NCI-H345 (cell line): ENCODE measurements around the gene SHROOM1.
A peak's percentile ranks its signal among the peaks of the same experiment; 100 is the strongest.

Source experiments
- DNase-seq: peaks from one replicate; lab custom pipeline; 2025; lab: John Stamatoyannopoulos, UW

Gene SHROOM1

GRCh38 chr5:132850066-132850465 is 19.6 kb upstream of the SHROOM1 start:
- no peak for DNase-seq

GRCh38 chr5:132849347-132849746 is 18.9 kb upstream of the SHROOM1 start:
- no peak for DNase-seq

DNA sequence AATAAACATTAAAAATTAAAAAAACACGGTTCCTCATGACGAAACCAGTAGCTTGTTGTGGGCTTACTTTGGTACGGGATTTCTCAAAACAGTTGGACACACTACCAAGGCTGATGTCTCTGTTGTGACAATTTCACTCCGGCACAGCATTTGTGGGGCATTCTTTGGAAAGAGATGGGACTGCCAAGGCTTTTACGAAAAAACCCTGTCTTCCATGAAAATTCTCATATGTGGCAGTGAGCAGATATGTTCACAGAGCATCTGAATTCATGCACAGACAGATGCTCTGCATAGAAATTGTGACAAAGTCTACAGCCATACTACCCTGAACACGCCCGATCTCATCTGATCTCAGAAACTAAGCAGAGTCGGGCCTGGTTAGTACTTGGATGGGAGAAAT is 17.8 kb upstream of the SHROOM1 start:
- DNase-seq = no peak

GRCh38 chr5:132841305-132841704 is 10.9 kb upstream of the SHROOM1 start:
- DNase-seq = no peak

GRCh38 chr5:132840896-132841295 is 10.4 kb upstream of the SHROOM1 start:
- DNase-seq = no peak

DNA sequence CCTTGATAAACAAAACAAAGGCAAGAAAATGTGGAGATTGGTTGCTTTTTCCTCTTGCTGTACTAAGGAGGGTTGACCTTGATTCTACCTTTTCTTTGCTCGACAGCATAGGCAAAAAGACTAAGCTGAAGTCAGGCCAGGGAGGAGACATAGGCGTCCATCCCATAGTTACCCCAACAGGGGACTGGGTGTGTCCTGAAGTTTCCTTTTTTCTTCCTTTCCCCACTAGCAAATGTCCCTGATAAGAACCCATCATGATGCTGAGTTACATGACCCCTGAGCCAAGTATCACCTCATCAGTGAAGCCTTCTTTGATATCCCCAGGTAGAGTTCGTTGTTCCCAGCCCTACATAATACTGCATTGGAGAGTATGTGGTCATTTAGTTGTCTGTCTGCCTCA is 9.9 kb upstream of the SHROOM1 start:
- DNase-seq = no peak

- DNase-seq = no peak
Observed at GRCh38 chr5:132839426-132840301, 9.2 kb upstream of the SHROOM1 start.

DNA sequence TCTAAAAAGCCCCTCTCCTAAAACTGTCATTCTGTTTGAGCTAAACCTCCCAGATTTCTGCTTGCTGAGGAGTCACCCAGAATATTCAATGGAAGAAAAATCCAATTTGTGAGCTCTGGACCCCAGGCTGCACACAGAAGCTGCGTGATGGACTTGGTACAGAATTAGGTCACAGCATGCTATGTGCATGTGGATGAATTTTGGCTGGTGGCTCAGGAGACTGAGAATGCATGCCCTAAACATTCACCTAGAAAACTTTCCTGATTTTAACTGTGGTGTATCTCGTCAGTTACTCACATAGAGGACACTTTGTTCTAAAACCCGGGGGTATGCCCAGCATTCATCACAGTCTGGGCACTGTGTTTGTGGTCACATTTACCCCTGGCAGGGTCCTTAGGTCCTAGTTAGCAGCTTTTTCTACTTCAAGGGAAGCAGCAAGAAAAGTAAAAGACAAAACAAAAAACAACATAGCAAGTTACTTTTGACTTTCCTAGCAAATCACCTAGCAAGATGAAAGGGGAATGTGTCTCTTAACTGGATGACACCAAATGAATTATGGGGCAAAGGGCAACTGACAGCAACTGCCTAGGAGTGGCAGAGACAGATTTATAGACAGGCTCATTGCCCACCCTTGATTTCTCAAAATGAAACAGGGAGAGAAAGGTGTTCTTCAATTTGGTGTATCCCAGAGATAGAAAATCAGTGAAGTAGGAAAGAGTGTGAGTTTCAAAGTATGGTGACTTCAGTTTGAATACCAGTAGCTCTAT is 8.3 kb upstream of the SHROOM1 start:
- DNase-seq = no peak

DNA sequence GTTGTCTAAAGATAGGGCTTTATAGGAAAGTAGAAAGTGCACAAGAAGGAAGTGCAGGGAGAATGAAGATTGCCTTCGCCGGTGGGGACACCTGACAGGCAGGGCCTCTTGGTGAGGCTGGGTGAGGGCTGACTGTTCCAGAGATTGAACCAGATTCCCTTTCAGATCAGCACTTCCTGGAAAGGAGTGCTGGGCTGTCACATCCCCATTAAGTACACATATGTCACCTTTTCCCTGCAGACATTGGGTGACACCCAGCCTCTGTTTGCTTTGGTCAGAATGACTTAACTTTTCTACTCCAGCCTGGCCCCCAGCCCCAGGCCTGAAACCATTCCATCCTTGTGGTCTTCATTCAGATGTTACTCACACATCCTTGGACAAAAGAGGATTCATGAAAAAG is 7.4 kb upstream of the SHROOM1 start:
- DNase-seq = no peak

GRCh38 chr5:132836852-132837251 is 6.4 kb upstream of the SHROOM1 start:
- no peak for DNase-seq

- DNase-seq = no peak
Observed at GRCh38 chr5:132834057-132834456, 3.6 kb upstream of the SHROOM1 start.

GRCh38 chr5:132832612-132833011 is 2.2 kb upstream of the SHROOM1 start:
- DNase-seq = no peak

DNA sequence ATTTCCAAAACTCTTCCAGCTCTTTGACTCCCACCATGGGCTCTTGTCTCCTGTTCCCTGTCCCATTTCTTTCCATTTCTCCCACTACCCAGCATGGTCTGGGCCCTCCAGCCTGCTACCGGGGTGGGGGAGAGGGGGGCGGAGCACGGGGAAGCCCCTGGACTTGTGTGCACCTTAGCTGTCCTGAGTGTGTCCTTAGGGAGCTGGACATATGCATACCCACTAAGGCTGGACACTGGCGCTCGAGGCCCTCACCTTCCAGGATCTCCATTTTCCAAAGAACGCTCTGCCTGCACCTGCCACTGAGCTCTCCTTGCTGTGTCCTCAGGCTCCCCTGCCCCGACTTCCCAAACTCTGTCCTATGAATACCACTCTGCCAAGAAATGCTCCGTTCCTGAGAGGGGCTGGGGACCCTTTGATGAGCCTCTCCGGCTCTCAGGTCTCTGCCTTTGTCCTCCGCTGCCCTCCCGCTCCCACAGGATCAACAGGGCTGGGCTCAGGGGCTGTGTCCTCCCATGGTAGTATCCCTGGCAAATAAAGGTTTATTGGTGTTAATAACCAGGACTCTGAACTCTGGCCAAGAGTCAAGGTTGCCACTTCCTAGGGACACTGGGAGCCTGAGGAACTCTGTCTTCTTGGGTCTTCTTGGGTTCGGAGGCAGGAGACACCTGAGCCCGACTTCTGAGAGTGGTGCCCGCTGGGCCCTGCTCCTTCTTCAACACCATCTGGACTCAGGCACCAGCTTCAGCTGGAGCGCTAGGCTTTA is 831 bp upstream of the SHROOM1 start:
- DNase-seq = no peak

GRCh38 chr5:132829742-132830435 is 558 bp downstream of the SHROOM1 start:
- peak; percentile 67 for DNase-seq

DNA sequence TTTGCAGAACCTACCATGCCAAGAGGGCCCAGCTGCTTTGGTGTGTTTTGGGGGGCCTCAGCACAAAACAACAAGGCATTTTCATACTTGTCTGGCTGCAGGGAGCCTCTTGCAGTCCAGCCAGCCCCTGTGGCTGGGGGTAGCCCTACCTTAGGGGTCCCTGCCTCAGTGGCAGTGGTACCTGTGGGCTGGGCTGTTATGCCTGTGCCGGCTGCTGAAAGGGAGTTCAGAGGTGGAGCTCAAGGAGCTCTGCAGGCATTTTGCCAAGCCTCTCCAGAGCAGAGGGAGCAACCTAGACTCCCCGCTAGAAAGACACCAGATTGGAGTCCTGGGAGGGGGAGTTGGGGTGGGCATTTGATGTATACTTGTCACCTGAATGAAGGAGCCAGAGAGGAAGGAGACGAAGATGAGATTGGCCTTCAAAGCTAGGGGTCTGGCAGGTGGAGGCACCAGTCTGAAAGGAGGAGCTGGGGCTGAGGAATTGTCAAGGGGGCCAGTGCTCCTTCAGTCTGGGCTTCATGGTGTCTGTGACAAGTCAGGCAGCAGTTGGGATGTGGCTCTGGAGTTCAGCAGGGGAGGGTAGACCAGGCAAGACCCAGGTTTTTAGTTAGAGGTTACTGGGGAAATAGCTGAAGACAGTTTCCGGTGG is 1.5 kb downstream of the SHROOM1 start:
- no peak for DNase-seq

GRCh38 chr5:132827943-132828673 is 2.3 kb downstream of the SHROOM1 start:
- DNase-seq = no peak

GRCh38 chr5:132826424-132827082 is 3.9 kb downstream of the SHROOM1 start:
- DNase-seq = no peak

GRCh38 chr5:132825834-132826391 is 4.5 kb downstream of the SHROOM1 start:
- no peak for DNase-seq

DNA sequence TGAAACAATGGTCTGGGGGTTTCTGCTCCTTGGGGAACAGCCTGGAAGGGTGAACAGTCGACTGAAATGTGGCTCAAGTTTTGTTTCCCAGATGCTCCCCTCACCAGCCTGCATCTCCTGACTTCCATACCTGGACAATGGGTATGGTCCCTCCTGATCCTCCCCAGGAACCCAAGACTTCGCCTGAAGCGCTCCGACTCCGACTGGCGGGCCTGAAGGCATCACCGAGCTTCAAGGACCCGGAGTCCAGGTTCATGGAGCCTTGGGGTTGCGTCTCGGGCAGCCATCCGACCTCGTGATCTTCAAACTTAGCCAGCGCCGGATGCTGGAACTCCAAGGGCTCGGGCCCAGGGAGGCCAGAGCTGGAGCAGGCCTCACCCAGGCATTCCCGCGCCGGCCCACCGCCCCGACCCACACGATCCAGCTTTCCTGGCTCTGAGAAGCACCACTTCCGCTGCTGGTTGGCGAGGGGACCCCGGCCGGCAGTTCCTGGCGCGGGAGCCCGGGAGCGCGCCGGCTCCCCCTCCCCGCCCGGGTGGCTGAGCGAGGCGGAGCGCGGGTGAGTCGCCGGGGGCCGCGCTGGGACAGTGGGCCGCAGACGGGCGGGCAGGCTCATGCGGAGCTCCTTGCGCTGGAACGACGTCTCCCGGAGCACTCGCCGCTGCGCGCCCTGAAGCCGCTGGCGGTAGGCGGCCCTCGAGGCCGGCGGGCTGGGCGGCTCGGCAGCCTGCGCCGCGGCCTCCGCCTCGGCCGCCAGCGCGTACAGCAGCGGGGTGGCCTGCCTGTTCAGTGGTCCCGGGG is 5.2 kb downstream of the SHROOM1 start:
- DNase-seq = no peak
